Activated CD4-positive, alpha-beta T cell treated with anti-CD3 and anti-CD28 coated beads, Interleukin-2, amount 10 ng/mL, durations not matched to agents 7 days and 5 days (primary cell): ENCODE results near the gene MPPED2. TPM values are rescaled to one million over a fixed set of nuclear protein-coding genes. Genes with fewer than 3 reads are reported as not detected.

Experiments used
- CTCF ChIA-PET: fragments of 350-600 bp; sonication (Branson Sonifier 250); formaldehyde crosslinking; loops from one replicate; lab custom pipeline; 2021; ENCODE audit warnings: antibody characterized with exemption; lab: Charles Lee
- POLR2A ChIA-PET: fragments of 350-600 bp; sonication (Branson Sonifier 250); formaldehyde crosslinking; loops from one replicate; lab custom pipeline; 2021; ENCODE audit warnings: antibody characterized with exemption; lab: Charles Lee
- DNase-seq: peaks from one replicate; pipeline ENCODE4 v3.0.0-alpha.2; 2020
- H3K27ac Mint-ChIP-seq: one replicate; pipeline ENCODE4 v1.8.0; 2021; ENCODE audit warnings: mild to moderate bottlenecking, moderate library complexity, mixed read lengths
- H3K27me3 Mint-ChIP-seq: one replicate; pipeline ENCODE4 v1.8.0; 2021; ENCODE audit warnings: mixed read lengths
- H3K36me3 Mint-ChIP-seq: one replicate; pipeline ENCODE4 v1.8.0; 2021; ENCODE audit warnings: low read depth, mixed read lengths
- H3K4me1 Mint-ChIP-seq: one replicate; pipeline ENCODE4 v1.8.0; 2021; ENCODE audit warnings: mixed read lengths
- H3K4me3 Mint-ChIP-seq: one replicate; pipeline ENCODE4 v1.8.0; 2021; ENCODE audit warnings: mild to moderate bottlenecking, moderate library complexity, mixed read lengths
- H3K9me3 Mint-ChIP-seq: one replicate; pipeline ENCODE4 v1.8.0; 2021; ENCODE audit warnings: mixed read lengths
- total RNA-seq, 2 experiments: library from RNA; stranded (reverse); gene quantifications; one replicate each; pipeline ENCODE4 v1.2.3, GENCODE V29; 2021

MPPED2 gene
- total RNA-seq, 2 experiments from 2014 or later, result 0.33 TPM; not detected in 1

- Mint-ChIP-seq H3K27ac (no peak overlapping the region), H3K27me3 (no peaks in the 10 kb centered on the region), H3K9me3 (no peaks in the 10 kb centered on the region), H3K36me3 (no peaks in the 10 kb centered on the region), H3K4me3 (no peak overlapping the region), H3K4me1 (no peaks in the 10 kb centered on the region)
- ChIA-PET POLR2A (no interaction called here), CTCF (no interaction called here)
- DNase-seq, result no peak
Observed at GRCh38 chr11:30485756-30486155, 100.4 kb downstream of the MPPED2 start.

- POLR2A ChIA-PET, result no interaction called here
- Mint-ChIP-seq H3K4me3 (no peak overlapping the region), H3K4me1 (no peaks in the 10 kb centered on the region), H3K36me3 (no peaks in the 10 kb centered on the region), H3K27me3 (no peaks in the 10 kb centered on the region), H3K9me3 (no peaks in the 10 kb centered on the region), H3K27ac (no peak overlapping the region)
- CTCF ChIA-PET, result no interaction called here
- DNase-seq, result no peak
Observed at GRCh38 chr11:30485222-30485621, 100.9 kb downstream of the MPPED2 start.

- H3K4me1 Mint-ChIP-seq, result no peaks in the 10 kb centered on the region
- no peak overlapping the region for H3K4me3 Mint-ChIP-seq
- no peaks in the 10 kb centered on the region for H3K36me3 Mint-ChIP-seq
- H3K9me3 Mint-ChIP-seq, result no peaks in the 10 kb centered on the region
- ChIA-PET CTCF (no interaction called here), POLR2A (no interaction called here)
- no peak overlapping the region for H3K27ac Mint-ChIP-seq
- no peaks in the 10 kb centered on the region for H3K27me3 Mint-ChIP-seq
- no peak for DNase-seq
Observed at GRCh38 chr11:30483056-30483455, 103.1 kb downstream of the MPPED2 start.

GRCh38 chr11:30481796-30482195, 104.4 kb downstream of the MPPED2 start:
- peaks cover 4% of the 10 kb centered on the region for H3K27me3 Mint-ChIP-seq
- no peak overlapping the region for H3K4me3 Mint-ChIP-seq
- H3K4me1 Mint-ChIP-seq, result no peaks in the 10 kb centered on the region
- H3K27ac Mint-ChIP-seq, result no peak overlapping the region
- no peaks in the 10 kb centered on the region for H3K9me3 Mint-ChIP-seq
- no peaks in the 10 kb centered on the region for H3K36me3 Mint-ChIP-seq
- ChIA-PET POLR2A (no interaction called here), CTCF (no interaction called here)
- no peak for DNase-seq

GRCh38 chr11:30481330-30481729, 104.8 kb downstream of the MPPED2 start:
- Mint-ChIP-seq H3K27ac (no peak overlapping the region), H3K4me1 (no peaks in the 10 kb centered on the region), H3K4me3 (no peak overlapping the region), H3K27me3 (peaks cover 4% of the 10 kb centered on the region), H3K36me3 (no peaks in the 10 kb centered on the region), H3K9me3 (no peaks in the 10 kb centered on the region)
- POLR2A ChIA-PET, result no interaction called here
- CTCF ChIA-PET, result no interaction called here
- DNase-seq, result no peak

- Mint-ChIP-seq H3K9me3 (no peaks in the 10 kb centered on the region), H3K27me3 (peaks cover 4% of the 10 kb centered on the region), H3K4me1 (no peaks in the 10 kb centered on the region), H3K27ac (no peak overlapping the region), H3K4me3 (no peak overlapping the region), H3K36me3 (no peaks in the 10 kb centered on the region)
- ChIA-PET CTCF (no interaction called here), POLR2A (no interaction called here)
- DNase-seq, result no peak
Observed at GRCh38 chr11:30479899-30480298, 106.3 kb downstream of the MPPED2 start.

GRCh38 chr11:30478923-30479322, 107.2 kb downstream of the MPPED2 start:
- H3K36me3 Mint-ChIP-seq, result no peaks in the 10 kb centered on the region
- POLR2A ChIA-PET, result no interaction called here
- peaks cover 4% of the 10 kb centered on the region for H3K27me3 Mint-ChIP-seq
- H3K4me1 Mint-ChIP-seq, result no peaks in the 10 kb centered on the region
- no peaks in the 10 kb centered on the region for H3K9me3 Mint-ChIP-seq
- no peak overlapping the region for H3K27ac Mint-ChIP-seq
- CTCF ChIA-PET, result no interaction called here
- H3K4me3 Mint-ChIP-seq, result no peak overlapping the region
- DNase-seq, result no peak

- peaks cover 4% of the 10 kb centered on the region for H3K27me3 Mint-ChIP-seq
- H3K36me3 Mint-ChIP-seq, result no peaks in the 10 kb centered on the region
- H3K4me1 Mint-ChIP-seq, result no peaks in the 10 kb centered on the region
- ChIA-PET CTCF (no interaction called here), POLR2A (no interaction called here)
- DNase-seq, result no peak
- no peak overlapping the region for H3K4me3 Mint-ChIP-seq
- H3K27ac Mint-ChIP-seq, result no peak overlapping the region
- no peaks in the 10 kb centered on the region for H3K9me3 Mint-ChIP-seq
Observed at GRCh38 chr11:30477061-30477460, 109.1 kb downstream of the MPPED2 start.

GRCh38 chr11:30474151-30474954, 111.8 kb downstream of the MPPED2 start:
- Mint-ChIP-seq H3K4me3 (no peak overlapping the region), H3K27me3 (peaks cover 4% of the 10 kb centered on the region), H3K9me3 (no peaks in the 10 kb centered on the region), H3K36me3 (no peaks in the 10 kb centered on the region), H3K27ac (no peak overlapping the region), H3K4me1 (no peaks in the 10 kb centered on the region)
- CTCF ChIA-PET, result no interaction called here
- POLR2A ChIA-PET, result no interaction called here
- DNase-seq, result no peak

- Mint-ChIP-seq H3K9me3 (no peaks in the 10 kb centered on the region), H3K27ac (no peak overlapping the region), H3K27me3 (no peaks in the 10 kb centered on the region), H3K4me3 (no peak overlapping the region), H3K4me1 (no peaks in the 10 kb centered on the region), H3K36me3 (no peaks in the 10 kb centered on the region)
- no peak for DNase-seq
- CTCF ChIA-PET, result no interaction called here
- POLR2A ChIA-PET, result no interaction called here
Observed at GRCh38 chr11:30471244-30471643, 114.9 kb downstream of the MPPED2 start.

- no peak overlapping the region for H3K4me3 Mint-ChIP-seq
- H3K27ac Mint-ChIP-seq, result no peak overlapping the region
- CTCF ChIA-PET, result no interaction called here
- H3K9me3 Mint-ChIP-seq, result no peaks in the 10 kb centered on the region
- no peaks in the 10 kb centered on the region for H3K4me1 Mint-ChIP-seq
- H3K36me3 Mint-ChIP-seq, result no peaks in the 10 kb centered on the region
- no peak for DNase-seq
- H3K27me3 Mint-ChIP-seq, result no peaks in the 10 kb centered on the region
- POLR2A ChIA-PET, result no interaction called here
Observed at GRCh38 chr11:30468881-30469280, 117.3 kb downstream of the MPPED2 start.

GRCh38 chr11:30467176-30467575, 119.0 kb downstream of the MPPED2 start:
- no peak for DNase-seq
- Mint-ChIP-seq H3K36me3 (no peaks in the 10 kb centered on the region), H3K27ac (no peak overlapping the region), H3K27me3 (no peaks in the 10 kb centered on the region), H3K4me3 (no peak overlapping the region), H3K9me3 (no peaks in the 10 kb centered on the region), H3K4me1 (peaks cover under 1% of the 10 kb centered on the region)
- ChIA-PET POLR2A (no interaction called here), CTCF (no interaction called here)

- ChIA-PET CTCF (no interaction called here), POLR2A (interaction anchor here (0.7 kb wide), 1 partner anchor 348 kb away, joined by 3 read pairs; no protein-coding TSS in a partner anchor)
- Mint-ChIP-seq H3K4me3 (no peak overlapping the region), H3K27ac (no peak overlapping the region), H3K4me1 (peaks cover 8% of the 10 kb centered on the region), H3K27me3 (no peaks in the 10 kb centered on the region), H3K9me3 (no peaks in the 10 kb centered on the region), H3K36me3 (no peaks in the 10 kb centered on the region)
- no peak for DNase-seq
Observed at GRCh38 chr11:30465623-30466022, 120.5 kb downstream of the MPPED2 start.

GRCh38 chr11:30465192-30465591, 121.0 kb downstream of the MPPED2 start:
- H3K27me3 Mint-ChIP-seq, result no peaks in the 10 kb centered on the region
- peaks cover 8% of the 10 kb centered on the region for H3K4me1 Mint-ChIP-seq
- H3K27ac Mint-ChIP-seq, result no peak overlapping the region
- CTCF ChIA-PET, result no interaction called here
- no peaks in the 10 kb centered on the region for H3K36me3 Mint-ChIP-seq
- POLR2A ChIA-PET, result no interaction called here
- no peaks in the 10 kb centered on the region for H3K9me3 Mint-ChIP-seq
- no peak overlapping the region for H3K4me3 Mint-ChIP-seq
- no peak for DNase-seq
